DMS153 (cell line): Measurements from ENCODE around the gene TLR4.

ENCODE experiments used
- DNase-seq: peaks from one replicate; lab custom pipeline; 2025; lab: John Stamatoyannopoulos, UW

The TLR4 gene

GRCh38 chr9:117715411-117715989, 11.3 kb downstream of the TLR4 start:
- DNase-seq: no peak

DNA sequence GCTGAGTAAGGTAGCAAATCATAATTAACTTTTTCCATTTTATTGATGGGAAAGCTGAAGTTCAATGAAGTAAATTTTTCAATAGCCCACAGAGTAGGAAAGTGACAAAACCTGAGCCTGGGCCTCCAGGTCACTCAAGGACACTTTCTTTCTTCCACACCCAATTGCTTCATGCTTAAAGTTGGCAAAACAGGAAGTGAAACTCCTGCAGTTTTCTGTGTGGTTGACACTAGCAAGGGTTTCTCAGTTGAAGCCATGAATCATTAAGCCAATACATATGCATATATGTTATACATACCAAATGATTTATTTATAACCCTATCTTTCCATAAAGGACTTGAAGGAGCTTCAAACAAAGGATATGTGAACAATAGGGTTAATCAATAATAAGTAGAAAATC, 13.9 kb downstream of the TLR4 start:
- DNase-seq: no peak

GRCh38 chr9:117718701-117719100, 14.5 kb downstream of the TLR4 start:
- no peak for DNase-seq

- DNase-seq: no peak
Measured at GRCh38 chr9:117719161-117719920, 15.1 kb downstream of the TLR4 start.

DNA sequence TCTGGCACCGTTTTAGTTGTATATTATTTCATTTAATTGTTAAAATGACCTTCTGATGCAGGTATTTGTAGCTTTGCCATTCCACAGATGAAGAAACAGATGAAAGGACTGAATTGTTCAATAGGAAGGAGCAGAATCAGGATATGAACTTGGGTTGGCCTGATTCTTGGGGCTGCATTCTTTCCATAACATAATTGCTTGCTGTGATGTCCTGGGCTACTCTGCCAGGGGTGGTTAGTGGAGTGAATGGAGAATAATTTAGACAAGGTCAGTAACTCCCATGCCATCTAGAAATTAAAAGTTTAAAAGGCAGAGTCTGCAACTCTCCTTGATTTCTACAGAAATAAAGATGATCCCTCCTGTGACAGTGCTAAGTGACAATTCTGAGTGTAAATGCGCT, 15.9 kb downstream of the TLR4 start:
- DNase-seq: no peak

DNA sequence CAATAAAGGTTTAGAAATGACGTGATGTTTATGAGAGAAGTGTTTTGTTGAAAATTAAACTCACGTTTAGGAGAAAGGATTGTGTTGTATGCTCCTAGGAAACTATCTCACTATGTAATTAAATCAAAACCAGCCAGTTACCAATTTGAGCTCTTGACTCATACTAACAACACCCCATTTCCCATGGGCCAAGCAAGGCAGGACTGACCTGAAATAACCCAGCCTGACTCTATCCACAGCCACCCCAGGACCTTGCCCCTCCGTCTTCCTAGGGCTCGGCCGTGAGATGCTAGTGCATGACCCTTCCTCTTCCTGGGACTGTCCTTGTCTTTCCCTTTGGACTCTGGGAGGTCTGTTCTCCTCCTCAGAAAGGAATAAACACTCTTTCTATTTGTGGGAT, 16.4 kb downstream of the TLR4 start:
- DNase-seq: no peak

- no peak for DNase-seq
Measured at GRCh38 chr9:117720987-117721386, 16.8 kb downstream of the TLR4 start.

DNA sequence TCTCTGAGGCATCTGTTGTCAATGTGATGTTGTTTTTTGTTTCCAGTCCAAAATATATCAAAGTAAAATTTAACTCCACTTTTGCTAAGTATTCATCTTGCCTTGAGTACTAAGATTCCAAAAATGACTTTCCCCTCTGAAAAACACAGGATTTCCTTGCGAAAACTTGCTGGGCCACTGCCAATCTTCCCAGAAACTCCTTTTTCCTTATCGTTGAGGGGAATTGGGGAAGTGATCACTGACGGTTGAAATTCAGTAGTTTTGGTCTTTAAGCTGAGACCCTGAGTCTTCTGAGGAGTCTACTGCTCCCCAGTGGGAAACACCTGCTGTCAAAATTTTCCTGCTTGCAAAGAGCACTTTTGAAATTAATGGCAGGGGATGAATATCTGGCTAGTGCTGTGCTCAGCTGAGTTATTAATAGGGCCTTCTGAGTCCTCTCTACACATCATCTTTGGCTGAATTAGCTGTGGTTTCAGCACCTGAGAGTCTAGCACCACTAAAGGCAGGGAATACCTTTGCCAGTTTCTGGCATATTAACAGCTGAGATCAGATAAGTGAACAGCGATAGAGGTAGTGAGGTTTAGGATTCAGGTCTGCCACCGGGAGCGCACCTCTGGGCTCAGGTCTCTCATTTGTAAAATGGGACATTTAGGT, 18.0 kb downstream of the TLR4 start:
- no peak for DNase-seq

GRCh38 chr9:117723986-117724625, 19.9 kb downstream of the TLR4 start:
- DNase-seq: no peak

GRCh38 chr9:117725426-117725887, 21.3 kb downstream of the TLR4 start:
- no peak for DNase-seq

- no peak for DNase-seq
Measured at GRCh38 chr9:117729375-117729774, 25.2 kb downstream of the TLR4 start.

DNA sequence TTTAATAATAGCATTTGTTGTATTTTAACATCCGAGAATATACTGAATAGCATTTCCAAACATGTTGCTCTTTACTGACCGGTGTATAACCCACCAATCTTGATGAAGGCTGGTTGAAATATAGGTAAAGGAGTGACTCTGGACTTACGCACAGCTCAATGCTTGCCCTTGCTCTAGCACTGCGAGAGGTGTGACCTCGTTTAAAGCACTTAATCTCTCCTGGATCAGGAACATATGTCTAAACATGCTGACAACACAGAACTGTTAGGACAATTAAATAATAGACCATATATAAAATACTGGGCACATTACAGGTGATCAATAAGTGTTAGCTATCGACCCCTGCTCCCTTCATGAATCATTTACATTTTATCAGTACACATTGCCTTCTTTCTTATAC, 28.3 kb downstream of the TLR4 start:
- DNase-seq: no peak

DNA sequence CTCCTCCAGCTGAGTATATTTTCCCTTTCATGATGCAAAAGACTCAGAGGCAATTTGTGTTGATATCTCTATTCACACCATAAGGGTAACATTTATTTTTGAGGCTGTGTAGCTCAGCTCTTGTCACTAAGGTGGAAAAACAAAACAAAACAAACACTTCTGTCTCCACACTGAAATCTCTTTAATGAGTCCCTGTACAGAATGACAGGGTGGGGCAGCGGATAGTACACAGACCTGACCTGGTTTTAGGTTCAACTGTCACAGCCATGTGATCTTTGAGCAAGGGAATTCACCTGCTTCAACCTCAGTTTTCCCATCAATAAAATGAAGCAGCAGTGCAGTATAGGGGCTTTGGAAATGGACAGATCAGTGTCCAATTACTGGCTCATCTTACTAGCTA, 29.3 kb downstream of the TLR4 start:
- DNase-seq: peak; percentile 73

GRCh38 chr9:117734082-117734481, 29.9 kb downstream of the TLR4 start:
- DNase-seq: no peak

DNA sequence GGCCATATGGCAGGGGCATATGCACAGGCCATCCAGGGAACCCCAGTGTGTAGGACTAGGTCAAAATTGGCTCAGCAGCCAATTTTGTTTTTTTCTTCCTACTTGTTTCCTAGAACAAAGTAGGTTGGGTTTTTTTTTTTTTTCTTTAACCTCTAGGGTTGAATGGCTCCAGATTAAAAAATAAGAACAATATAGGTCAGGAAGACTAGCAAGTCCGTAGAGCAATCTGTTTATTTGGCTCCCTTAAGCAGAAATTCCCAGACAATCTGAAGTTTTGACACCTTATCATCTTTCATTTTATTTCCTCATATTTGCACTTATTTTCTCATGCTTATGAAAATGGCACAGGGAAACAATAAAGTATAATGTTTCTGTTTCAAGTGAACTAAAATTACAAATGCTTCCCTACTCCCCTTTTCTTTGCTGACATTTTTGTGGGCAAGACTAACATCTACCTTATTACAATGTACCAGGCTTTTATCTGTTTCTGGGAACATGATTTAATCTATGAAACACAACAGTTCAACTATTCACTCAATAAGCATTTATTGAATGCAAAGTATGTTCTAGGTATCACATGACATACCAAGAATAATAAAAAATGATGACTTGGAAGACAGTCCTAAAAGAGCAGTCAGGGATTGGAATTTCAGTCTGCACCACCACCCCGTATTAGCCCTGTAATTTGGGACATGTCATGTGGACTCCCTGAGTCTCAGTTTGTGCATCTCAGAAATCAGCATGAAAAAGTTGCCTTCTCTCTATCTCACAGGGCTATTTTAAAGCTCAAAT, 30.5 kb downstream of the TLR4 start:
- DNase-seq: no peak

DNA sequence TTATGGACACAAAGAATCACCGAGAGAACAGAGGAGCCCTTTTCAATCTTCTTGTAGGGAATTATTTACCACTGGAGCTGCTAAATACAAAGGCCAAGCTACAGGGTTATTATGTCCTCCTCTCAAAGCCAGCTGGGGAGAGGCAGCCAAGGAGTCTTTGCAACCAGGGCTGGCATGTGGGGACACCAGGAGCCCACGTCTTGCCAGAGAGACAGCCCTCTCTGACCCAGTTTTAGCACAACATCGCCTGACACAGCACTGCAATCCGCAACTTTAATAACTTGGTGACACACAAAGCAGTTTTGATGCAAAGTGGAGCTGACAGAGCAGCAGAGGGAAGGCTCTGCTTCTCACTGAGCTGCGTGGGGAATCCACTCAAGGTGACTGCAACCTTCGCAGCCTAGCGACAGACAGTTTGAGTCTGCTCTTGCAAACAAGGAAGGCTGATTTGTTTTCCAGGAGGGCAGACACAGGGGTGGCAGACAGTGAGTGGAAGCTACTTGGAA, 33.6 kb downstream of the TLR4 start:
- no peak for DNase-seq

DNA sequence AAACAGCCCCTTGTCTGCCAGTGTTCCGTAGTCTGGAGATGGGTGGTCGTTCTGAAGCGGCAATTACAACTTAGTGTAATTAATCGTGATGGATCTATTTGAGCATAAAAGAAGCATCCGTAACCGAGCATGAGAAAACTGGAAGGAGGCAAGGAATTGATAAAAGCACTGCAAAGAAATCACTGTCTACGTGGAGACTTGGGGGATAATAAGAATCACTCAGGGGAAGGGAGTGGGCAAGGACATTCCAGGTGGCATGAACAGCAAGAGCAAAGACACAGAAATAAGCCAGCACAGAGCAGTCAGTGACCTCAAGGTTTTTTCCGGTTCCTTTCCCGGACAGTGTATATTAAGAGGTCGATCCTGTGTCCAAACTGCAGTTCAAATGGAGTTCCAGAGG, 35.0 kb downstream of the TLR4 start:
- DNase-seq: no peak

- DNase-seq: no peak
Measured at GRCh38 chr9:117739624-117740347, 35.6 kb downstream of the TLR4 start.

DNA sequence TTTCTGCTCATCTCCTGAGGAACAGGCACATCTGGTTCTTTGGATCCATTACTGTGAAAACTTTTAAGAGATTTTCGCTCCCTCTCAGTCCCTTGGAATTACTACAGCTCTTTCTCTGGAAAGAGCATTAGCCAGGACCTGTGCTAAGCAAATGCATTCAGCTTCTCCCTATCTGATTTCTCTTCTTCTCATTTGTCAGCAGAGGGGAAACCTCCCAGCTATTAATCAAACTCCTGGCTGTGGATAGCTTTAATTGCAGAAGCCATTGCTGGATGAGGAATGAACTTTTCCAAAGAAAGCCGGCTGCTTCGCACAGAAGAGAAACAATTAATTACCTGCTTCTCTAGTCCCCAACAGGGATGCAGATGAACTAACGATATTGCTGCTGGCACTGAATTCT, 37.9 kb downstream of the TLR4 start:
- no peak for DNase-seq

- DNase-seq: no peak
Measured at GRCh38 chr9:117744369-117744768, 40.2 kb downstream of the TLR4 start.

DNA sequence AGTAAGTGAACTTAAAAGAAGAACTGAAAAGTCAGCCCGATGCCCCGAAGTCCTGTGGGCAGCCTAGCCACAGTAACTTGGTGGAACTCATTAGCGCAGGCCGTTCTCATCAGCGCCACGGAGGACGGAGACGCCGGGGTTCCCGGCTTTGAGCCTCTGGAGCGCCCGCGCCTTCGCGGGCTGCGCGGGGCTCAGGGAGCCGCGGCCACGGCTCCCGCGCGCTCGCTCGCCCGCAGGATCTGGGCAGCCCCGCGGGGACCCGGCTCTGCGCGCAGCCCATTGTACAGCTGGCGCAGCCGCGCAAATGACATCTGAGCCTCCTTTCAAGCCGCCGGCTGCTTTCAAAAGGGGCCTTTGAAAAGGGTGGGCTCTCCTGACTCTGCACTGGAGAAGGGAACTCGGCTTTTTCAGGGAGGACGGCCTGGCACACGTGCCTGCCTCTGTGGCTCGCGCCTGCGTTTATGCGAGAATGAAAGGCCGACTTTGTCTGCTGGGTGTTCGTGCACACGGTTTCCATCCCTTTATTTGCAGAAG, 40.7 kb downstream of the TLR4 start:
- DNase-seq: no peak
